ENCODE data around the gene LGALS7.
"Not testable (repeated sequence)": the region's sequence is repeated elsewhere in the genome, so short reads cannot be mapped to it uniquely, and the experiment has no call there.

LGALS7 gene

GRCh38 chr19:38805180-38805579 is 31.9 kb upstream of the LGALS7 start:
- DNase-seq (ENCODE audit: extremely low read depth, low read depth): no peak

GRCh38 chr19:38803543-38803942 is 30.2 kb upstream of the LGALS7 start:
- TF ChIP-seq CTCF (IDR thresholded peaks at IDR 0.05; ENCODE audit: low read depth, low read length): no peak
- DNase-seq (ENCODE audit: extremely low read depth, low read depth): no peak

More at GRCh38 chr19:38805180-38805579, 31.9 kb upstream of the LGALS7 start:
- no peak for TF ChIP-seq CTCF (IDR thresholded peaks at IDR 0.05; ENCODE audit: low read depth, low read length)

GRCh38 chr19:38801359-38802095 is 28.2 kb upstream of the LGALS7 start:
- DNase-seq (ENCODE audit: extremely low read depth, low read depth): no peak
- no peak for TF ChIP-seq CTCF (IDR thresholded peaks at IDR 0.05; ENCODE audit: low read depth, low read length)

- no peak for DNase-seq (ENCODE audit: extremely low read depth, low read depth)
- TF ChIP-seq CTCF (IDR thresholded peaks at IDR 0.05; ENCODE audit: low read depth, low read length): no peak
Measured at GRCh38 chr19:38800577-38801347, 27.4 kb upstream of the LGALS7 start.

GRCh38 chr19:38799104-38799503 is 25.8 kb upstream of the LGALS7 start:
- TF ChIP-seq CTCF (IDR thresholded peaks at IDR 0.05; ENCODE audit: low read depth, low read length): no peak
- no peak for DNase-seq (ENCODE audit: extremely low read depth, low read depth)

- DNase-seq (ENCODE audit: extremely low read depth, low read depth): not testable (repeated sequence)
Measured at GRCh38 chr19:38797781-38798180, 24.5 kb upstream of the LGALS7 start.

- TF ChIP-seq CTCF (IDR thresholded peaks at IDR 0.05; ENCODE audit: low read depth, low read length): no peak
- no peak for DNase-seq (ENCODE audit: extremely low read depth, low read depth)
Measured at GRCh38 chr19:38796154-38796553, 22.8 kb upstream of the LGALS7 start.
